GM18520 (cell line): ENCODE data around the gene HNRNPC.
"Not testable (repeated sequence)": the region's sequence is repeated elsewhere in the genome, so short reads cannot be mapped to it uniquely, and the experiment has no call there.

Experiments used
- ATAC-seq: cut with Tn5 transposase; IDR thresholded peaks from one replicate; pipeline ENCODE4 v1.9.1; 2021; ENCODE audit not compliant: unreplicated experiment

HNRNPC gene

DNA sequence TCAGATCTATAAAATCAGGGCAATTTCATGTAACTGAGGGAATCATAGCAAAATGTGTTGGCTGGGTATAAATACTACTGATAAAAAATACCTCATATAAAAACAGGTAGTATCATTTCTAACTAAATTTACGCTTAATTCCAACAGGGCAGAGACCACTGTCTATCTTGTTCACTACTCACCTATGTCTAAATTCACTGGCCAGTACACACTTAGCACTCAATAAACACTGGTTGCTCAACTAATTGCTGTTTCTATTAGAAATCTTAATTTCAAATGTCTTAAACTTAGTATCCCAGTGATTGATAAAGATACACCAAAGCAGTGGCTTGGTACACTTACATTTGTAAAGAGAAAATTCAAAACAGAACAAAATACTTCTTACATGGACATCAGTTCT lies 55.6 kb downstream of the HNRNPC start:
- ATAC-seq, result no peak

DNA sequence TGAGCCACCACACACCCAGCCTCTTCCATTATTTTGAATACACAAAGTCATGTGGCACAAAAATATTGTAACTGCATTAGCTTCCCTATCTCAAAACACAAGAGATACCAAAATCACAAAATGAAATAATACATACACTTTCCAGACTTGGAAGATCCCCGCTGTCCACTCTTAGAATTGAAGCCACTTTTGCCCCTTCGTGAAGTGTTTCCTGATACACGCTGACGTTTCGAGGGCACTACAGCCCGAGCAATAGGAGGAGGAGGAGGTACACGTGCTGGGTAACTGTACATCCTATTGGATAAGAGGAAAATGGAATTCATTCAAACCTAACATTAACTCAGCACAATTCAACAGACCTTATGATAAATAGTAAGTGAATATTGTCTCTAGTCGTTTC lies 56.4 kb downstream of the HNRNPC start:
- not testable (repeated sequence) for ATAC-seq

DNA sequence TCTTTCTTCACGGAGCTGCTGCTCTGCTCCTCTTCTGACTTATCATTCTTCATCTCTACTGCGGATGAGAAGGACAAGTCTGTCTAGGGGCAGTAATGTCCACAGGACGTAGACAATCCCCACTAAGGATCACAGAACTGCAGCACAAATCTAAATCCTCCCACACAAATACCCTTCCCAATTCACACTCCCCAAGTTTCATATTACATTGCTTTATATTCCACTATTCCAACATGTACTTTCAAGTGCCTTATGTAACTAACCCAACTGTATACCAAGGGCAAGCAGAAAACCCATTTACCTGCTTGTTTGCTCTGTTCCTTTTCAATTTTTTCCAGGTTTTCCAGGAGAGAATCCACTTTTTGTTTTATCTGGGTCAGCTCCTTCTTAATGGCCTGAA lies 57.7 kb downstream of the HNRNPC start:
- no peak for ATAC-seq

DNA sequence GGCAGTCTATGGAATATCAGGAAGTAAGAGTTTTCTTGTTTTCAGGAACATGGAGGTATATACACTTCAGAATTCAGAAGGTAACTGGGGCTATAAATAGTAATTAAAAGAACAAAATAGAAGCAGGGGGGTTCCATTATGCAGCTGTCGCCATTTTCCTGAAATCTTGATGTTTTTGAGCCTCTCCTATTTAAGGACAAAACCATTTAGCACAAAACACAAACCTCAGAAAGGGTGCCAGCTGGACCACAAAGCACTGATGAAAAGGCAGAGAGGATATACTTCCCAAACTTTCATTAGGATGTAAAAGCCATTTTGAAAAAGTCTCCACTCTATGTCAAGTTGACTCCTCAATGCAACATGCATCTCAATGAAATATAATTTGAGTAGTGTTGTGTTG lies 59.2 kb downstream of the HNRNPC start:
- no peak for ATAC-seq

DNA sequence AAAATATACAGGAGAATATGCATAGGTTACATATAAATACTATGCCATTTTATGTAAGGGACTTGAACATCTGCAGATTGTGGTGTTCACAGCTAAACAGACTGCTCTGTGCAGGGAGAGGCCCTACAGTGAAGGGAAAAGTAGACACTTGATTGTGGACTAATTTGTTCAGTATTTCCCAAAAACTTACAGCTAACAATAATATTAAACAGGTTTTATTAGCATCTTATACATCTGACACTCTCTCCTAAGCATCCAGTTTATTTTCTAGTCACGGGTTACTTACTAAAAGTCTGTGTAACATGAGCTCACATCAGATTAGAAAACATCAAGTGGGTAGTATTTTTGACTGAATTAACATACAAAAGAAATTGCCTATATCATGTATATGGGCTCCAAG lies 60.1 kb downstream of the HNRNPC start:
- no peak for ATAC-seq

DNA sequence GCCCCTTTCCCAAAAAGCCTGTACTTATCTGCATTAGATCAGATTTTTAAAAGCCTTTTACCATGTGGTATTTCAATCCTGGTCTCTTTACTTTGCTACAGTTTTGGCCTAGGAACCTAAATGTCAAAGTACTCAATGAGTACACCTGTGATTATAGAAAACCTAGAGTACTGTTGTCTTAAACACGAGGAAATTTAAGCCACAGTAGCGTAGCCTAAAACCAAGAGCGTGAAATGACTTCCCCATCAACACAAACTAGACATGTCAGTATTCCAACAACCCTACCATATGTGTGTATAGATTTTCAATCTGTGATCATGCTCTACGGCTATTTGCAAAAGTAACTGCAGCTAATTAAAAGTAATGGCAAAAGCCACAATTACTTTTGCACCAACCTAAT lies 60.7 kb downstream of the HNRNPC start:
- ATAC-seq, result no peak

DNA sequence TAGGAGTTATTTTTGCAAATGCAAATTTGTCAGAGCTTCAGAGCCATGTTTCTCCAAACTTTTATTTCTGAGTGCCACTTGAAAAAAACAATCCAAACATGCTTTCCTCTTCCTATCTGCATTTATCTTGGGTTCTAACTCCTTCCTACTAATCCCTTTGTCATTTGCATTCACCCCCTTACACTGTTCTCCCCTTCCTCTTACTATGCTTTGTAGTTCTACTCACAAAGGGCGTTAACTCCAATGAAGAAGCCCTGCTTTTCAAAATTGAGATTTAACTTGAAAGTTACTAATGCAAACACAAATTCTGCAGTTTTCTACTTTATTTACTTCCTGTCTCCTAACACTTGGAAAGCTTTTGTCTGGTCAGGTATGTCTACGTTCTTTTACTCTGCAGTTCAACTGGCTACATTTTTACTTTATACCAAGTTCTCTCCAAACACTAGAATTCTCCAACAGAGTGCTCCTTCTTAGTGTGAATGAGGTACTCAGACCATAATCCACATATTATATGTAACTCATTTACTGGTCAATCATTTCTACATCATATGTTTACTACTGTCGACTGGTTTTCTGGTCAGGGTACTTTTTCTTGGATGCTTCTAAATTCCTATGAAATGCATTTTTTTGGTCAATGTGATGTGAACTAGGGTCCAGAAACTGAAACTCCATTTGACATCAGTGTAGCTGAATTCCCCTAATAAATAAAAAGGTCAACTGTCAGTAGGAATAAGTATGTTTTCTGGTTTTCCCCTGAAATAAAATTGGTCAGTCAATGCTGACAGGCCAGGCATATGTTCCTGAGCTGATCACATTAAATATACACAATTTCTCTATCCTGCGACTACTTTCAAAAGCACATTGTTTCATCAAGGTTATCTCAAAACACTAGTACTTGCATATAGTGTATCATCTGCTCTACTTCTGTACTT lies 62.2 kb downstream of the HNRNPC start:
- no peak for ATAC-seq

DNA sequence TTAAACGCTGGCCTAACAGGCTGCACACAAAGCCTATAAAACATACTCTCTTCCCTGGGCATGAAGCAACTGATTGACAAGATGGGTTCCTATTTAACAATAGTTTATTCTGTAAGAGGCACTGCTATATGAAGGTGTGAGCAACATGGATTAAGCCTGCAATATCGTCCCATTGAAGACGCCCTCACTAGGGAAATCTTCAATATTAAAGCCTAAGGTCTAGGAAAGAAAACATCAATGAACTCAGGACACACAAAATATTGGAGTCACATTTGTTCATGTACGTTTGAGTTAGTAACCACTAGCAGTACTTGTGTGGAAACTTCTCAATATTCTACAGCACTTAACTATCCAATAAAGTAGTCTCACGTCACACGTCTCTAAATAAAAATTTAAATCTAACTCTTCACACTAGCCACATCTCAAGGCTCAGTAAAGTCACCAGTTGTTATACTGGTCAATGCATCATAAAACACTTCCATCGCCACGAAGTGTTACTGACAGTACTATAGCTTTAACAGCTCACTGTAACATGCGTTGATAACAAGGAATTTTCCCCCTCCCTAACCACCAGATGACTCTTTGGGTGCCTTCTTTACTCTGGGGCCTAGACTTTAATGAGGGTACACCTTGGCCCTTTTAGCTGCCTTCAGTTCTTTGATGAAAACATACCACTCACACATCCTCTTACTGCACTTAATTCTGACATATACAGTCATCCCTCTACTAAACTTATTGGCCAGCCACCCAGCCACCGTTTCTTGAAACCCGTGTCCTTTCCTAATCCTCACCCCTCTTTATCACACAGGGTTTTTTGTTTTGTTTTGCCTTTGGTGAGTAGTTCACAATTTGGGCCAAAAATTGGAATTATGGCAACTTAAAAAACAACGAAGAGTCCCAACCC lies 63.3 kb downstream of the HNRNPC start:
- ATAC-seq, result no peak

DNA sequence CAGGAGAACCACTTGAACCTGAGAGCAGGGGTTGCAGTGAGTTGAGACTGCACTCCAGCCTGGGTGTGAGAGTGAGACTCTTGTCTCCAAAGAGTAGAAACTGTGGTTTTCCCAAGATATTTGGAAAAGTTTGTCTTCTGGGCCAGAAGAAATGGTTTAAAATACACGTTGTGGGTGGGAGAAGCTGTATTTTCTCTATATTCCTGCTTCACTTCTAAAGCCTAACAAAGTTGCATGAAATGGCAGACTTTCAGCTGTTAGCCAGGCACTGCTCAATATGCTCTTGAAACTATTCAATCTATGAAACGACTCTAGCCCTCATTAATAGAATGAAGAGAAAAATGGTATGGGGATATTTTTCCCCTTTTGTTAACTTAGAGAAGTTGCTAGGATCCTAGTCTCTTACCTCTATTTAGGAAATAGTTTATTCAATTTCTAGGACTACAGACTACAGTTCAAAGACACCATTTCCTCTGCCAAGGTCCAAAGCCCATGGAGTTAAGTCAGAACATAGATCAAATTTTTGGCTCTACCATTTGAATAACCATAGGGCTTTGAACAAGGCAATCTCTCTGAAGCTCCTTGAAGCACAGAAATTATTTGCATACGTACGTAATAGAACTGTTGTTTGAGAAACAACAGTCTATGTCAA lies 64.1 kb downstream of the HNRNPC start:
- ATAC-seq, result no peak

DNA sequence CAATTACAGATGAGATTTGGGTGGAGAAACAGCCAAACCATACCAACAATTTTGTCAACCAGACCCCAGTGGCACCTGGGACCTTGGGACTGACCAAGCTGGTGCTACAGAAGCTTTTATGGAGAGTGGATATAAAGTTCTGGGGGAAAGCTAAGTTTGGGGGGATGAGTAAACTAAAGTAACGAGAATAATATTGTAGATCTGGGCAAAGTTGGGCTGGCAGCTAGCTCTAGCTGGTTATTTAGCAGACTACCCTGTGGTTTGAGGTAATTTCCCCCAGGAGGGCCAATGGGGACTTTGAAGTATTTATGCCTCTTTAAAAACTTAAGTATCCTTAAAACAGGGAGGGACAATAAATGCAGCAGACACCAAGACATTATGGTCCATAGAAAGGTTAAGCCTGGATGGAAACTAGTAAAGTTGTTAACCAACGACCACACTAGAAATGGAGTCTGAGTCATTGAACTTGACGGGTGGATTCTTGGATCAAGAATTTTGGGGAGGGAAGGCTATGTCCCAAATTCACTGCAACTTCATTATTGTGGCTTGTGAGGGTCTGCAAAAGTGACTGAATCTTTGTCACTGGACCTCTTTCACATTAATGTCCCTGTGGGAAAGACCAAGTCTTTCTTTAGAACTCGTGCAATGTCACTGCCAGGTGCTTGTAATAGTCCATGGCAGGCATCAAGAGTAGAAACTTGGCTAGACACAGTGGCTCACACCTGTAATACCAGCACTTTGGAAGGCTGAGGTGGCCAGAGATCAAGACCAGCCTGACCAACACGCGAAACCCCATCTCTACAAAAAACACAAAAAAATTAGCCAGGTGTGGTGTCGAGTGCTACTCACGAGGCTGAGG lies 64.8 kb downstream of the HNRNPC start:
- no peak for ATAC-seq

DNA sequence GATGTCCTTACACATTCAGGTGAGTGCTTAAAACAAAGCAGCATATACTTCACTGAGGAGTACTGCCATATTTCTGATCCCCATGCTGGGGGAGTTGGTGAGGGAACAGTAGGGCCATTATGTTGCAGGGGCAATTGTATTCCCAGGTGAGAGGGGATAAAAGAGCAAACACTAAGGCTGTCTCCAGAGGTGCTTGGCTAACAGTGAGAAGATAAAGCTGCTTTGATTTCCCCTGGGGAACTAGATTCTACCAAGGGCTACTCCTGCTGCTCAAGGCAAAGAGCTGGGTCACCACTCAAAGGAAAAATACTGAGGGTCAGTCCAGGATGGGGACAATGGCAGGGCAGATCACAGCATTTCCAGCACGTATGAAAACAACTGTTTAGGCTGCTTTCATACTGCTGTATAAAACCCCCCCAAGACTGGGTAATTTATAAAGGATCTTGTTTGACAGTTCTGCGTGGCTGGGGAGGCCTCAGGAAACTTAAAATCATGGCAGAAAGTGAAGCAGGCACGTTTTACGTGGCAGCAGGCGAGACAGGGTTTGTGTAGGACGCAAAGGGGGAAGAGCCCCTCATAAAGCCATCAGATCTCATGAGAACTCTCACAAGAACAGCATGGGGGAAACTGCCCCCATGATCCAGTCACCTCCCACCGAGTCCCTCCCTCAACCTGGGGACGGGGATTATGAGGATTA lies 65.6 kb downstream of the HNRNPC start:
- no peak for ATAC-seq

DNA sequence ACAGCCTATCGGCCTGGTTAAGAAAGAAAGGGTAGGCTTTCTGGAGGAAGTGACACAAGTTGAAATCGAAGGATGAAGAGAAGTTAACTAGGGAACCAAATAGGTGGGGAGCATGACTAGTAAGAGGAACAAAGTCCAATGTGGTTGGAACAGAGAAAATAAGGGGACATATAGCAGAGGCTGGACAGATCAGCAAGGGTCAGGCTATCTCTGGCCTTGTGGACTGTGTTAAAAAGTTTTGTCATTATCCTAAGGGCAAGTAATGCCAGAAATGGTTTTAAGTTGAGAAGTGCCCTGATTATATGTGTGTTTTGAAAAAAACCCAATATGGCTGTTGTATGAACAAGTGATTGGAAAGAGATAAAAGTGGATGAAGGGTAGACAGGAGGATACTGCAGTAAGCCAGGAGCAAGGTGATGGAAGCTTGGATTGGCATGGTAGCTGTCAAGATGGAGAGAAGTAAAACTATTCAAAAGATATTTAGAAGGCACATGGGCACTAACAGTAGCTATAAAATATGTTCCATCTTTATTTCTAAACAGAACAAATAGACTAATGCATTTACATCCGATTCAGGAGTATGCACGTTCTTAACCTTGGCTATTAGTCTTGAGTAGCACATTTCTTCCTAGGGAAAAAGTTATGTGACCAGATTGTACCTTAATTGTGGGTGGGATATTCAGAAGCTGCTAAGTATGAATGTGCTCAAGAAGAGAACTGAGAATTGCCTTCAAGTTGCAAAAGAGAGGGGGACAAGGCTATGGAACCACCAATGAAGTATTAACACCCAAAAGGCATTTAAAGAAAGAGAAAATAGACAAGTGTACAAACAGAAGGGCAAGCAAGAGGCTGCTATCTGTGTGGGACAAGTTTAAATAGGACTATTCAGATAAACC lies 66.5 kb downstream of the HNRNPC start:
- no peak for ATAC-seq

DNA sequence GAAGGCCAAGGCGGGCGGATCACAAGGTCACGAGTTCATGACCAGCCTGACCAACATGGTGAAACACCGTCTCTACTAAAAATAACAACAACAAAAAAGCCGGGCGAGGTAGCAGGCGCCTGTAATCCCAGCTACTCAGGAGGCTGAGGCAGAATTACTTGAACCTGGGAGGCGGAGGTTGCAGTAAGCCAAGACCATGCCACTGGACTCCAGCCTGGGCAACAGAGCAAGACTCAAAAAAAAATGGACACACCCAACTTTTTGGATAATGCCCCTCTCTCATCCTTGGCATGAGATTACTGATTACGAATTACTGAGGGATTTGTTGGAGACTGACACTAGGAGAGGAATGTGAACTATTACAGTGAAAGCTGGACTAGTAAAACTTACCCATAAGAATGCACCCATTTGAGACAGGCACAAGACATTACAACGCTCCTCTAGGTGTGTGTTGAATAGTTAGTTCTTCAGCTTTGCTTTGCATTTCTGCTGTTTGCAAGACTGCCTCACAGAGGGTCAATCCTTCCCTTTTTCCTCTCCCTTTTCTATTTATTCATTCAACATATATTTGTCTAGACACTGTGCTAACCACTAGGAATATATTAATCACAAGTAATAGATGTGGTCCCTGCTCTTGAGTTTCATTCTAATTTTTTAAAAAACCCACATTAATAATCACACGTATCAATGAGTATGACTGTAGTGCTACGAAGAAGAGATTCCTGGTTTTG lies 67.3 kb downstream of the HNRNPC start:
- no peak for ATAC-seq

DNA sequence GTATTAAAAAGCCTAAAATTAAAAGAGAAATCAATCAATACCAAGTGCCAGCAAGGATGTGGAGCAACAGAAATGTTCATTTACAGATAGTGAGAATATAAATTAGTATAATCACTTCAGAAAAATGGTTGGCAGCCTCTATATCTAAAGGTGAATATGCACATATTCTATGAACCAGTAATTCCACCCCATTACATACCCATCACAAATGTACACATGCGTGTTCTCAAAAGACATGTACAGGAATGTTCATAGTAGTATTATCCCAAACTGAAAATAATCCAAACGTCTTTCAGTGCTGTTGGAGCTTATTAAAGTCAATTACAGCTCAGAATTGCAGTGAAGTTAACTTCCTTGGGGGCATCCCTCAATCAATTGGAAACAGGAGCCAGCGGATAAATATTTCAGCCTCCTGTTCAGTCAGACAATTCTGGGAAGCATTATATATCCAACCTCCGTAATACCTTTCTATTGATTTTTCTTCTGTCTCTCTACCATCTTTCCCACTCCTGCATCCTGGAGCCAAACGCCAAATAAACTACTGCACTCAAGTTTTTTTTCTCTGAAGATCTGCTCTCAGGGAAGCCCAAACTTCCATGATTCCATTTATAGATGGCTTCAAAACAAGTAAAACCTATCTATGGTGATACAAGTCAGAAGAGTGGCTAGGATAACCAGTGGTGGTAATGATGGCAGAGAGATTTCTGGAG lies 68.3 kb downstream of the HNRNPC start:
- no peak for ATAC-seq

DNA sequence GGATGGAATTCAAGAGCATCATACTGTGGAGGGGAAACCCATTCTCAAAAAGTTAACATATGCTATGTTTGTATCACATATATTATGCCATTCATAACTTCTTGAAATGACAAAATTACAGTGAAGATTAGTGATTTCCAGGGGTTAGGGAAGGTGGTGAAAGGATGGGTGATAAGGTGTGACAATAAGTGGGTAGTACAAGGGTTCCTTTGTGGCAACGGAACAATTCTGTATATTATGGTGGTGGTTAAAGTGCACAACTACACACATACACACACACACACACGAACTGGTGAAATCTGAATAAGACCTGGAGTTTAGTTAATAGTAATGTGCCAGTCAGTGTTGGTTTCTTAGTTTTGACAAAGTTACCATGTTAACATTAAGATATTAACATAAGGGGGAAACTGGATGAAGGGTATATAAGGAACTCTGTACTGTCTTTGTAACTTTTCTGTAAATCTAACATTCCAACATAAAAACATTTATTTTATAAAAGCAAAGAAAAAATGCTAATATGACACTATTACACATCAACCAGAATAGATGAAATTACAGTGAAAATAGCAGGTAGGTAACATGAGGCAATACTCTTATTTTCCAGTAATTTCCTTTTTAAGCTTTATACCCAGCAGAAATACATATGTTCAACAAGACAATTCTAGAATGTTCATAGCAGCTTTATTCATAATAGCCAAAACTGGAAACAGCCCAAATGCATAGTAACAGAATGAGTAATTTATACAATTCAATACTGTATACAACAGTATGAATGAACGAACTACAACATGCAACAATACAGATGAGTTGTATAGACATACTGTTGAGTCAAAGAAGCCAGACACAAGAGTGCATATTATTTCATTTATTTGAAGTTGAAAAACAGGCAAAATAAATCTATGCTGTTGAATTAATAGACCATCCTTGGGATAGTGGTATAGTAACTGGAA lies 69.4 kb downstream of the HNRNPC start:
- no peak for ATAC-seq

DNA sequence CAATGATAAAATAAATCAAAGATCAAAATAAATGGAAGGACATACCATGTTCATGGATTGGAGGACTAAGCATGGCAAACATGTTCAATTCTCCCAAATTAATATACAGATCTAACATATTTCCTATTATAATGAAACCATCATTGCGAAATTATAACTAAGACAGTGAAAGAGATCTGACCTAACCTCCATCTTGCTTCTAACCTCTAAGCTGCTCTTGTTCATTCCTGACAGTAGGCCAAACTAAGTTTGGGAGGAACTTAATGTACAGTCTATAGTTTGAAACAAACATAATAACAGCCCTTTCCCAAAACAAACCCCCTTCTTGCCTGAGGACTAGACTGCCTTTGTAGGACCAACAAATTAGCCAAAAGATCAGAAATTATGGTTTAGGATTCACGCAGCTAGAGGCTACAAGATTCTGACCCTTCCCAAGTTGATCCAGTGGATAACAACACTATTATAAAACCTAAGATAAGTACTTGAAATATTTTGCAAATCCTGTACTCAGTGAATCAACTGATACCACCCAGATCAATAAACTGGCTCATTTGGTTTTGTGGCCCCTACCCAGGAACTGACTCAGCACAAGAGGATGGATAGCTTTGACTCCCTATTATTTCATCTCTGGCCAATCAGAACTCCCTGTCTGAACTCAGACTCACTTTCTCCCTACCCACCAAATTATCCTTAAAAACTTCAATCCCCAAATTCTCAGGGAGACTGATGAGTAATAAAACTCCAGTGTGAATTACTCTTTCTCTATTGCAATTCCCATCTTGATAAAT lies 71.6 kb downstream of the HNRNPC start:
- no peak for ATAC-seq
